Psoas muscle (tissue), 8 donors: ENCODE measurements around the gene NBEA. TPM values are rescaled to one million over a fixed set of nuclear protein-coding genes. Genes with fewer than 3 reads are reported as not detected.

Experiments
- ATAC-seq, 4 donors: fragments of 200-7000 bp; cut with Tn5 transposase; one replicate each; pipeline ENCODE4 v1.9.1; 2020; ENCODE audit warnings: moderate library complexity in 3 of 4, mild to moderate bottlenecking in 2 of 4
- DNase-seq, 2 donors: peaks; one replicate each; pipeline ENCODE4 v3.0.0-alpha.2; 2020
- H3K27ac ChIP-seq: fragments of 200-600 bp; one replicate; pipeline ENCODE4 v1.8.0; 2022
- H3K27me3 ChIP-seq, 3 donors: fragments of 200-600 bp in 1 of 3; one replicate each; pipeline versions ENCODE4 v1.6.1 to v1.8.0; 2013 to 2022; ENCODE audit warnings: low read length in 2 of 3, mild to moderate bottlenecking in 2 of 3, moderate library complexity in 1 of 3; ENCODE audit not compliant: insufficient read depth in 3 of 3
- H3K36me3 ChIP-seq, 2 donors: fragments of 200-600 bp in 1 of 2; one replicate each; pipeline versions ENCODE4 v1.6.1 to v1.8.0; 2013 to 2022; ENCODE audit warnings: low read depth in 1 of 2, mild to moderate bottlenecking in 1 of 2, moderate library complexity in 1 of 2; ENCODE audit not compliant: insufficient read depth in 1 of 2
- H3K4me1 ChIP-seq: fragments of 200-600 bp; one replicate; pipeline ENCODE4 v1.8.0; 2022
- H3K4me3 ChIP-seq: fragments of 200-600 bp; one replicate; pipeline ENCODE4 v1.8.0; 2022; ENCODE audit warnings: mild to moderate bottlenecking
- H3K9me3 ChIP-seq: fragments of 200-600 bp; one replicate; pipeline ENCODE4 v1.8.0; 2022
- WGBS, 3 donors: extraction: QIAGEN DNeasy Blood & Tissue Kit; methylation state at CpG; one replicate each; pipeline versions ENCODE4 v1.1.6 to v1.1.7; 2013; 5-methylcytosine and 5-hydroxymethylcytosine counted together
- intact Hi-C, 2 donors: fragments of 100-400 bp; cut with DNase I; formaldehyde crosslinking; loops; one replicate each; pipeline versions ENCODE4 v1.11.0 to v1.14.2; 2022
- polyA plus RNA-seq, 3 donors: library from polyadenylated mRNA; stranded (reverse); fragments of 200-250 nt; gene quantifications; one replicate each; pipeline ENCODE4 v1.2.3, GENCODE V29; 2013
- total RNA-seq, 4 donors: library from RNA; stranded (reverse); fragmentation: NEBNext Ultra II Directional in 2 of 4; extraction: Animal tissue kit (Norgen Biotek cat#: 25700) in 2 of 4; gene quantifications; one replicate each; pipeline versions ENCODE4 v1.2.1 to v1.2.4, GENCODE V29; 2021 to 2023
- TF ChIP-seq, protein P1 (sequence below): fragments of 200-600 bp; IDR thresholded peaks from one replicate; pipeline ENCODE4 v1.8.0; 2022; ENCODE audit warnings: antibody characterized with exemption
- donor health status: healthy with polysubstance abuse.
- donor health status: DM: no; HTN: no; CAD: no; lungs with moderate emphysema.
- donor health status: Bipolar disorder and iron deficiency.
- donor health status: healthy.
- donor health status: DM: yes; HTN: yes; CAD: no.
- donor health status: DM: no; HTN: no; CAD: no.
- donor health status: DM: no; HTN: no; CAD: no.
- donor health status: DM: yes; HTN: yes; CAD: no.

NBEA gene
- total and polyA plus RNA-seq, 7 donors, result 0.99 to 5.3 (median 1.5) TPM

DNA sequence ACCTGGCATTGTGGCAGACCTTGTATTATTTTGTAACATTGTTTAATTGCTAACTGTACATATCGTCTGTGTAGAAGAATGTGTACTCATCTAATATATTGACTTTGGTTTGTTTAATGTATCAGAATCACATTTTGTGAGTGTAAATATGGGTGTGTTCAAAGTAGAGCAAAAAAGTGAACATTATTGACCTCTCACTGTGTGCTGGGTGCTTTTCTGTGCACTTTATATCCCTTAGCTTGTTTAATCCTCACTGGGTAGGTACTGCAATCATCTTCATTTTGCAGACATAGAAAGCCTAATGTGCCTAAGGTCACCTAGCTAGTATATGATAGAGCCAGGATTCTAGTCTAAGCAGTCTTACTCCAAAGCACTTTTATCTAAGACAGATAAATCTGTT lies 289.4 kb downstream of the NBEA start:
- no peak overlapping the region for H3K27ac ChIP-seq
- 89 to 100% (median 93%) methylated on average over 1 of the region's 1 CpG for WGBS, 3 donors
- TF ChIP-seq, protein P1, sequence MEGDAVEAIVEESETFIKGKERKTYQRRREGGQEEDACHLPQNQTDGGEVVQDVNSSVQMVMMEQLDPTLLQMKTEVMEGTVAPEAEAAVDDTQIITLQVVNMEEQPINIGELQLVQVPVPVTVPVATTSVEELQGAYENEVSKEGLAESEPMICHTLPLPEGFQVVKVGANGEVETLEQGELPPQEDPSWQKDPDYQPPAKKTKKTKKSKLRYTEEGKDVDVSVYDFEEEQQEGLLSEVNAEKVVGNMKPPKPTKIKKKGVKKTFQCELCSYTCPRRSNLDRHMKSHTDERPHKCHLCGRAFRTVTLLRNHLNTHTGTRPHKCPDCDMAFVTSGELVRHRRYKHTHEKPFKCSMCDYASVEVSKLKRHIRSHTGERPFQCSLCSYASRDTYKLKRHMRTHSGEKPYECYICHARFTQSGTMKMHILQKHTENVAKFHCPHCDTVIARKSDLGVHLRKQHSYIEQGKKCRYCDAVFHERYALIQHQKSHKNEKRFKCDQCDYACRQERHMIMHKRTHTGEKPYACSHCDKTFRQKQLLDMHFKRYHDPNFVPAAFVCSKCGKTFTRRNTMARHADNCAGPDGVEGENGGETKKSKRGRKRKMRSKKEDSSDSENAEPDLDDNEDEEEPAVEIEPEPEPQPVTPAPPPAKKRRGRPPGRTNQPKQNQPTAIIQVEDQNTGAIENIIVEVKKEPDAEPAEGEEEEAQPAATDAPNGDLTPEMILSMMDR, result no peak
- no peaks in the 10 kb centered on the region for H3K27me3 ChIP-seq
- no peak for ATAC-seq
- DNase-seq, result no peak
- no peak overlapping the region for H3K4me3 ChIP-seq
- intact Hi-C loops, result no loop called here
- H3K9me3 ChIP-seq, result no peaks in the 10 kb centered on the region
- peaks cover 5% of the 10 kb centered on the region for H3K4me1 ChIP-seq
- no peaks in the 10 kb centered on the region for H3K36me3 ChIP-seq

GRCh38 chr13:35238274-35238673 lies 296.2 kb downstream of the NBEA start:
- H3K9me3 ChIP-seq, result no peaks in the 10 kb centered on the region
- no peak overlapping the region for H3K4me3 ChIP-seq
- ATAC-seq (no peak), DNase-seq (no peak)
- peaks cover 2% of the 10 kb centered on the region for H3K4me1 ChIP-seq
- intact Hi-C loops, result no loop called here
- no peaks in the 10 kb centered on the region for H3K36me3 ChIP-seq
- 91 to 98% (median 98%) methylated on average over 1 of the region's 1 CpG for WGBS, 3 donors
- H3K27me3 ChIP-seq, result no peaks in the 10 kb centered on the region
- TF ChIP-seq, protein P1, result no peak
- H3K27ac ChIP-seq, result no peak overlapping the region

- Histone ChIP-seq H3K36me3 (peaks cover 0 to 9% of the 10 kb centered on the region in 2 donors), H3K9me3 (no peaks in the 10 kb centered on the region), H3K27ac (no peak overlapping the region), H3K4me3 (no peak overlapping the region), H3K27me3 (no peaks in the 10 kb centered on the region), H3K4me1 (no peaks in the 10 kb centered on the region)
- TF ChIP-seq, protein P1, result no peak
- intact Hi-C loops, result no loop called here
- DNase-seq (no peak), ATAC-seq (no peak)
- WGBS, 3 donors, result 85 to 94% (median 87%) methylated on average over 4 of the region's 4 CpGs
Observed at GRCh38 chr13:35252536-35253205, 310.6 kb downstream of the NBEA start.

- 78 to 86% (median 82%) methylated on average over 8 of the region's 8 CpGs for WGBS, 3 donors
- Histone ChIP-seq H3K4me3 (no peak overlapping the region), H3K36me3 (peaks cover 0 to 9% of the 10 kb centered on the region in 2 donors), H3K4me1 (no peaks in the 10 kb centered on the region), H3K27ac (no peak overlapping the region), H3K9me3 (no peaks in the 10 kb centered on the region), H3K27me3 (no peaks in the 10 kb centered on the region)
- peak in 2 of 4 donors; percentile 35 to 61 for ATAC-seq
- peak in 1 of 2 donors; percentile 18 for DNase-seq
- intact Hi-C loops, result no loop called here
- TF ChIP-seq, protein P1, result no peak
Observed at GRCh38 chr13:35255241-35255640, 313.2 kb downstream of the NBEA start.
